Loucy (cell line): ENCODE measurements around the gene AP5Z1.

Source experiments
- H2AFZ ChIP-seq: fragments of 200-600 bp; sonication (generic); 2 replicates; pipeline ENCODE4 v1.6.0; 2016; ENCODE audit warnings: antibody characterized with exemption, mild to moderate bottlenecking, low read length, moderate library complexity
- H3F3A ChIP-seq: fragments of 200-600 bp; 2 replicates; pipeline ENCODE4 v1.6.0; 2016; ENCODE audit warnings: antibody characterized with exemption, low read depth, mild to moderate bottlenecking
- H3K27me3 ChIP-seq: fragments of 200-600 bp; sonication (generic); 2 replicates; pipeline ENCODE4 v1.6.1; 2014; ENCODE audit warnings: low read length, mild to moderate bottlenecking; ENCODE audit not compliant: insufficient read depth, poor library complexity, severe bottlenecking
- H3K36me3 ChIP-seq: fragments of 200-600 bp; sonication (generic); 2 replicates; pipeline ENCODE4 v1.6.1; 2016; ENCODE audit warnings: low read length; ENCODE audit not compliant: insufficient read depth
- H3K4me1 ChIP-seq: fragments of 200-600 bp; sonication (generic); 2 replicates; pipeline ENCODE4 v1.5.1; 2014; ENCODE audit warnings: low read length, mild to moderate bottlenecking; ENCODE audit not compliant: insufficient read depth, poor library complexity, severe bottlenecking
- H3K4me2 ChIP-seq: fragments of 200-600 bp; sonication (generic); 2 replicates; pipeline ENCODE4 v1.6.0; 2014; ENCODE audit warnings: antibody characterized with exemption, low read length, low read depth, mild to moderate bottlenecking; ENCODE audit not compliant: poor library complexity, severe bottlenecking
- H3K4me3 ChIP-seq: fragments of 200-600 bp; sonication (generic); 2 replicates; pipeline ENCODE4 v1.5.1; 2014; ENCODE audit warnings: low read length, mild to moderate bottlenecking, mixed read lengths; ENCODE audit not compliant: poor library complexity, severe bottlenecking
- H3K79me2 ChIP-seq: fragments of 200-600 bp; sonication (generic); 2 replicates; pipeline ENCODE4 v1.6.1; 2014; ENCODE audit warnings: low read length; ENCODE audit not compliant: insufficient read depth
- H3K9ac ChIP-seq: fragments of 200-600 bp; sonication (generic); 2 replicates; pipeline ENCODE4 v1.6.0; 2014; ENCODE audit warnings: mild to moderate bottlenecking, low read depth, low read length, moderate library complexity; ENCODE audit not compliant: poor library complexity, severe bottlenecking
- H3K9me2 ChIP-seq: fragments of 200-600 bp; sonication (generic); replicated peaks from 2 replicates; pipeline ENCODE4 v1.6.1; 2016; ENCODE audit warnings: low read depth, low read length, mixed read lengths
- H3K9me3 ChIP-seq: fragments of 200-600 bp; sonication (generic); 2 replicates; pipeline ENCODE4 v1.6.1; 2014; ENCODE audit warnings: mild to moderate bottlenecking, antibody characterized with exemption, low read length, low read depth; ENCODE audit not compliant: insufficient read depth
- H4K20me1 ChIP-seq: fragments of 200-600 bp; sonication (generic); 2 replicates; pipeline ENCODE4 v1.6.0; 2014; ENCODE audit warnings: antibody characterized with exemption, low read length, mild to moderate bottlenecking; ENCODE audit not compliant: insufficient read depth, poor library complexity, severe bottlenecking
- CTCF ChIP-seq: fragments of 200-600 bp; sonication (generic); conservative IDR thresholded peaks from 2 replicates; pipeline ENCODE4 v1.5.1; 2014; ENCODE audit warnings: mild to moderate bottlenecking, antibody characterized with exemption, low read length
- EZH2phosphoT487 ChIP-seq: fragments of 200-600 bp; IDR thresholded peaks from 2 replicates; pipeline ENCODE4 v1.6.1; 2018; ENCODE audit warnings: antibody characterized with exemption, mild to moderate bottlenecking, moderate library complexity, borderline replicate concordance

Gene AP5Z1

GRCh38 chr7:4783762-4784351 lies 8.4 kb downstream of the AP5Z1 start:
- H3K4me1 ChIP-seq = no peaks in the 10 kb centered on the region
- H3K4me3 ChIP-seq = no peak overlapping the region
- TF ChIP-seq EZH2phosphoT487 (no peak), CTCF (no peak)
- H3K9ac ChIP-seq = no peak overlapping the region
- no peaks in the 10 kb centered on the region for H4K20me1 ChIP-seq
- H2AFZ ChIP-seq = no peak overlapping the region
- no peaks in the 10 kb centered on the region for H3K9me3 ChIP-seq
- no peaks in the 10 kb centered on the region for H3K27me3 ChIP-seq
- no peak overlapping the region for H3K4me2 ChIP-seq
- H3K36me3 ChIP-seq = peaks cover 33% of the 10 kb centered on the region; the same call in 1 of the 2 replicates
- H3K9me2 ChIP-seq = no peaks in the 10 kb centered on the region
- H3F3A ChIP-seq = no peaks in the 10 kb centered on the region
- peaks cover 6% of the 10 kb centered on the region; the same call in 1 of the 2 replicates for H3K79me2 ChIP-seq

- Histone ChIP-seq H3K4me2 (no peak overlapping the region), H3K36me3 (peaks cover 33% of the 10 kb centered on the region; the same call in 1 of the 2 replicates), H3F3A (no peaks in the 10 kb centered on the region), H3K9ac (no peak overlapping the region), H3K9me2 (no peaks in the 10 kb centered on the region), H3K4me3 (no peak overlapping the region), H3K27me3 (no peaks in the 10 kb centered on the region), H3K4me1 (no peaks in the 10 kb centered on the region), H2AFZ (no peak overlapping the region), H3K79me2 (peaks cover 4% of the 10 kb centered on the region; the same call in 1 of the 2 replicates), H4K20me1 (no peaks in the 10 kb centered on the region), H3K9me3 (no peaks in the 10 kb centered on the region)
- no peak for TF ChIP-seq CTCF
Measured at GRCh38 chr7:4784799-4785198, 9.4 kb downstream of the AP5Z1 start.

GRCh38 chr7:4785371-4785770 lies 9.9 kb downstream of the AP5Z1 start:
- Histone ChIP-seq H3K4me2 (no peak overlapping the region), H4K20me1 (no peaks in the 10 kb centered on the region), H3F3A (no peaks in the 10 kb centered on the region), H2AFZ (no peak overlapping the region), H3K4me3 (no peak overlapping the region), H3K9me2 (no peaks in the 10 kb centered on the region), H3K9ac (no peak overlapping the region), H3K36me3 (peaks cover 33% of the 10 kb centered on the region; the same call in 1 of the 2 replicates), H3K4me1 (no peaks in the 10 kb centered on the region), H3K9me3 (no peaks in the 10 kb centered on the region), H3K79me2 (no peaks in the 10 kb centered on the region), H3K27me3 (no peaks in the 10 kb centered on the region)
- TF ChIP-seq EZH2phosphoT487 = no peak
- no peak for TF ChIP-seq CTCF
